Immature natural killer cell (primary cell): ENCODE results near the gene FGF12. TPM values are rescaled to one million over a fixed set of nuclear protein-coding genes. Genes with fewer than 3 reads are reported as not detected.

Experiments used
- DNase-seq, 3 donors: peaks; one replicate each; pipeline ENCODE4 v3.0.0; 2022; ENCODE audit warnings: mixed read lengths in 1 of 3
- H3K27ac Mint-ChIP-seq, 6 donors: one replicate each; pipeline ENCODE4 v1.8.0; 2020; ENCODE audit warnings: mixed read lengths in 6 of 6, mild to moderate bottlenecking in 5 of 6, inconsistent platforms in 4 of 6, moderate library complexity in 3 of 6
- H3K27me3 Mint-ChIP-seq, 3 donors: one replicate each; pipeline ENCODE4 v1.8.0; 2020 to 2021; ENCODE audit warnings: low read depth in 3 of 3, mild to moderate bottlenecking in 3 of 3, mixed read lengths in 3 of 3, moderate library complexity in 3 of 3, inconsistent platforms in 1 of 3
- H3K36me3 Mint-ChIP-seq, 3 donors: one replicate each; pipeline ENCODE4 v1.8.0; 2020; ENCODE audit warnings: mixed read lengths in 3 of 3, inconsistent platforms in 2 of 3, mild to moderate bottlenecking in 2 of 3
- H3K4me1 Mint-ChIP-seq, 2 donors: one replicate each; pipeline ENCODE4 v1.8.0; 2020; ENCODE audit warnings: inconsistent platforms in 2 of 2, mild to moderate bottlenecking in 2 of 2, mixed read lengths in 2 of 2, moderate library complexity in 1 of 2
- H3K4me3 Mint-ChIP-seq, 5 donors: one replicate each; pipeline ENCODE4 v1.8.0; 2020; ENCODE audit warnings: mild to moderate bottlenecking in 5 of 5, mixed read lengths in 5 of 5, inconsistent platforms in 3 of 5, moderate library complexity in 3 of 5
- H3K9me3 Mint-ChIP-seq, 6 donors: one replicate each; pipeline ENCODE4 v1.8.0; 2020; ENCODE audit warnings: mild to moderate bottlenecking in 6 of 6, mixed read lengths in 6 of 6, inconsistent platforms in 4 of 6, moderate library complexity in 3 of 6
- polyA plus RNA-seq, 3 donors: library from polyadenylated mRNA; unstranded; fragments of 300-500 nt; fragmentation: Illumina TruSeq; gene quantifications; one replicate each; pipeline ENCODE4 v1.2.3, GENCODE V29; 2021

The FGF12 gene
- polyA plus RNA-seq, 3 donors from 2014 or later: not detected

- no peaks in the 10 kb centered on the region for H3K36me3 Mint-ChIP-seq
- H3K27me3 Mint-ChIP-seq: peaks cover 0 to 2% (median 0%) of the 10 kb centered on the region in 3 donors
- peaks cover 0 to 26% (median 8%) of the 10 kb centered on the region in 6 donors for H3K9me3 Mint-ChIP-seq
- no peak overlapping the region for H3K4me3 Mint-ChIP-seq
- DNase-seq: no peak
- H3K27ac Mint-ChIP-seq: no peak overlapping the region
- H3K4me1 Mint-ChIP-seq: no peaks in the 10 kb centered on the region
These were observed 74.6 kb downstream of the FGF12 start for GRCh38 chr3:192652727-192653126.

- DNase-seq: no peak
- Mint-ChIP-seq H3K9me3 (peaks cover 0 to 22% (median 8%) of the 10 kb centered on the region in 6 donors), H3K4me1 (no peaks in the 10 kb centered on the region), H3K36me3 (no peaks in the 10 kb centered on the region), H3K27me3 (peaks cover 0 to 2% (median 0%) of the 10 kb centered on the region in 3 donors), H3K27ac (no peak overlapping the region), H3K4me3 (no peak overlapping the region)
These were observed 75.4 kb downstream of the FGF12 start for GRCh38 chr3:192651836-192652512.

DNA sequence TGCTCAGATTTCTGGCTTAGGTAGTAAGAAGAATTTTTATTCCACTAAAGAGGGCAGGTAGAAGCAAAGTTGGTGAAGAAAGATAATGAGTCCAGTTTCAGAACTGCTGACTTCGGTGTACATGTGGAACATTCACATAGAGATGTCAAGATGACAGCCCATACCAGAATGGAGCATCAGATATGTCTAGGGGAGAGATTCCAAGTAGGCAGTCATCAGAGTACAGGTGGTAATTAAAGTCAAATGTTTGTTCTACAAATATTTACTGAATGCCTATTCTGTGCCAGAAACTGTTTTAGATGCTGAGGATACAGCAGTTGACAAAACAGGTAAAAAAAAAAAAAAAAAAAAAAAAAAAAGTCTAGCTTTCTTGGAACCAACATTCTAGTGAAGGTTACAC lies 81.9 kb downstream of the FGF12 start:
- no peaks in the 10 kb centered on the region for H3K4me1 Mint-ChIP-seq
- no peak overlapping the region for H3K4me3 Mint-ChIP-seq
- no peak overlapping the region for H3K27ac Mint-ChIP-seq
- peaks cover 0 to 29% (median 5%) of the 10 kb centered on the region in 6 donors for H3K9me3 Mint-ChIP-seq
- no peak for DNase-seq
- H3K27me3 Mint-ChIP-seq: peaks cover 0 to 3% (median 0%) of the 10 kb centered on the region in 3 donors
- no peaks in the 10 kb centered on the region for H3K36me3 Mint-ChIP-seq

DNA sequence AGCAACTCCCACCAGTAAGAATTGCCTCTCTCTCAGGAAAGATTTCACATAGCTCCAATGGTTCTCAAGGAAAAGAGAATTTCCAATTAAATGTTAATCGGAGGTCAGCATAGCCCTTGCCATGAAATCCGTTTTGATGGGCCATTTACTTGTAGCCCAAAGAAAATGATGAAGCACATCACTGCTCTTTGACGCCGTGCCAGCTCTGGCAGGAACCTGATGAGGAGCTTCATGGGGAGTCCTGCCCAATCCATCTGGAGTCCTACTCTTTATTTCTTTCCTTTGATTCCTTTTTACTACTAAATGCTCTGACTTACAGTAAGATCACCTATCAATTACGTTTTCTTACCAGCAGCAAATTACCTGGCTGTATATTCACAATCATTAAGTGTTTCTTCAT lies 84.7 kb downstream of the FGF12 start:
- no peak overlapping the region for H3K4me3 Mint-ChIP-seq
- H3K9me3 Mint-ChIP-seq: peaks cover 0 to 21% (median 9%) of the 10 kb centered on the region in 6 donors
- no peak for DNase-seq
- H3K27ac Mint-ChIP-seq: no peak overlapping the region
- no peaks in the 10 kb centered on the region for H3K36me3 Mint-ChIP-seq
- H3K4me1 Mint-ChIP-seq: no peaks in the 10 kb centered on the region
- peaks cover 0 to 4% (median 0%) of the 10 kb centered on the region in 3 donors for H3K27me3 Mint-ChIP-seq

DNA sequence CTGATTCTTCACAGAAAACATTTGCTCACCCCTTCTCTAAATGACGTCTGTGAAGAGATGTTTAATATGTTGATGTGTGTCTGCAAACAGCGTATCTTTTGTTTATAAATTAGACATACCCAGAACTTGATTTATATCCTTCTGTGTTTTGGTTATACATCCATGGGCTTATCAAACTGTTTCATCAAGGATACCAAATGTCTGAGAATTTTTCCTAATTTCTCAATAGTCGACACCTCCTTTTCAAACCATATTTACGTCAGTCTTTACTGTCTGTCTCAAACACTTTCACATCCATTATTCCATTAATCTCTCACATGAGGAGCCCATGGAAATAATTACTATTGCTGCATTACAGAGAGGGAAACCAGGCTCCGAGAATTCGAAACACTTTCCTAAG lies 85.4 kb downstream of the FGF12 start:
- no peak for DNase-seq
- Mint-ChIP-seq H3K4me3 (no peak overlapping the region), H3K9me3 (peaks cover 0 to 21% (median 9%) of the 10 kb centered on the region in 6 donors), H3K4me1 (no peaks in the 10 kb centered on the region), H3K27ac (no peak overlapping the region), H3K27me3 (peaks cover 0 to 4% (median 0%) of the 10 kb centered on the region in 3 donors), H3K36me3 (no peaks in the 10 kb centered on the region)

GRCh38 chr3:192639987-192640386 lies 87.4 kb downstream of the FGF12 start:
- Mint-ChIP-seq H3K4me1 (no peaks in the 10 kb centered on the region), H3K36me3 (no peaks in the 10 kb centered on the region), H3K9me3 (peaks cover 0 to 17% (median 6%) of the 10 kb centered on the region in 6 donors), H3K27me3 (peaks cover 0 to 4% (median 0%) of the 10 kb centered on the region in 3 donors), H3K4me3 (no peak overlapping the region), H3K27ac (no peak overlapping the region)
- DNase-seq: no peak

DNA sequence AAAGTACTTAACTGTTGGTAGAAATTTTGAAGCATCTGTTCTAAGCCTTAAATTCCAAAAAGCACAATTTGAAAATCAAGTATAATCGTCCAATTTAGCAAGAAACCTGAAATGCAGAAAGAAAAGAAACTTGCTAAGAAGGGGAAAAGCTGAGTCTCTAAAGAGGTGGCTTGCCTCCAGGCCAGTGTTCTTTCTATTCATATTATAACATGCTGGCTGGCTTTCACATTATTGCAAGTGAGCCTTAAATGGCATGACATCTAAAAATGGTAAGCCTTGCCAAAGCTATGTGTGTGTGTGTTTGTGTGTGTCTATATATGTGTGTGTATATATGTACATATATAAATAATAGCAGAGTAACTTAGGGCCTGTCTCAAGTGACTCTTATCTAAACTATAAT lies 89.5 kb downstream of the FGF12 start:
- Mint-ChIP-seq H3K4me3 (no peak overlapping the region), H3K36me3 (no peaks in the 10 kb centered on the region), H3K27me3 (peaks cover 0 to 2% (median 0%) of the 10 kb centered on the region in 3 donors)

GRCh38 chr3:192636517-192637444 lies 90.6 kb downstream of the FGF12 start:
- Mint-ChIP-seq H3K36me3 (no peaks in the 10 kb centered on the region), H3K27me3 (peaks cover 0 to 2% (median 0%) of the 10 kb centered on the region in 3 donors), H3K4me1 (no peaks in the 10 kb centered on the region), H3K27ac (no peak overlapping the region), H3K9me3 (peaks cover 0 to 12% (median 6%) of the 10 kb centered on the region in 6 donors), H3K4me3 (no peak overlapping the region)
- DNase-seq: no peak

More for the DNA sequence above, 89.5 kb downstream of the FGF12 start:
- no peaks in the 10 kb centered on the region for H3K4me1 Mint-ChIP-seq
- peaks cover 0 to 11% (median 7%) of the 10 kb centered on the region in 6 donors for H3K9me3 Mint-ChIP-seq
- H3K27ac Mint-ChIP-seq: no peak overlapping the region
- DNase-seq: no peak

DNA sequence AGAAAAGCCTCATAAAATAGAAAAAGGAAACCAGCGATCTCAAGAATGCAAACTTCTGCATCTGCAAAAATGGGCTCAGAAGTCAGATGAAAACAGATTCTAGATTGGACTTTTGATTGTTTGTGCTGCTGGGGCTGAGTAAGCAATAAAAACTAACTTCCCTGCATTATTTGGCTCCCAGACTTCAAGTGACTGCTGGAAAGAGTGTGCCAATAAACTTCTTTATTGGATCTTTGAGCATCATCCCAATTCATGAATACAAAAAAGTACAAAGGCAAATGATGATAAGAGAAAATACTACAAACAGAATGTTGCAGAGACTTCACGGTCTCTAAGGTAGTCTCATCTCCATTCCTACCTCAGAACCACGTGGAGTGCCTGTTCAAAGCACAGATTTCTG lies 97.9 kb downstream of the FGF12 start:
- H3K4me3 Mint-ChIP-seq: no peak overlapping the region
- H3K36me3 Mint-ChIP-seq: no peaks in the 10 kb centered on the region
- H3K9me3 Mint-ChIP-seq: peaks cover 0 to 13% (median 3%) of the 10 kb centered on the region in 6 donors
- H3K4me1 Mint-ChIP-seq: no peaks in the 10 kb centered on the region
- no peak overlapping the region for H3K27ac Mint-ChIP-seq
- DNase-seq: no peak
- H3K27me3 Mint-ChIP-seq: peaks cover 0 to 2% (median 1%) of the 10 kb centered on the region in 3 donors

GRCh38 chr3:192621909-192622308 lies 105.4 kb downstream of the FGF12 start:
- Mint-ChIP-seq H3K27ac (no peak overlapping the region), H3K4me3 (no peak overlapping the region), H3K9me3 (peaks cover 3 to 11% (median 5%) of the 10 kb centered on the region in 6 donors), H3K4me1 (no peaks in the 10 kb centered on the region), H3K27me3 (peaks cover 0 to 2% (median 0%) of the 10 kb centered on the region in 3 donors), H3K36me3 (no peaks in the 10 kb centered on the region)
- no peak for DNase-seq

DNA sequence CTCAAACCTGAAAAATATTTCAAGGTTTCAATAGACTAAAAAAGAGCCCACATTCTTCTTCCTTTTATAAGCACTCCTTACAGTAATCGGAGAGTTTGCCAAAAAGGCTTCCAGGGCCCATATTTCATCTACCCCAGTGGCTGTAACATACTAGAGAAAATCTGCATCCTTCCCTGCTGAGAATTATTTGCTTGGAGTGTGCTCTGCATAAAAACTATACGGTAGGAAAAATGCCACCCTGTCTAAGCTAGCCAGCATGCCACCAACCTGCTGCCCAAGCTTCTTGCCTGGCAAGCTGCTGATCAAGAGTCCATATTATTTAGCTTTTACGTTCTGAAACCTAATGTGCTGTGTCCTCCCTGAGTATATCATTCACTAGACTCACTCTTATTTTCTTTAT lies 107.1 kb downstream of the FGF12 start:
- Mint-ChIP-seq H3K27ac (no peak overlapping the region), H3K4me1 (no peaks in the 10 kb centered on the region), H3K9me3 (peaks cover 2 to 14% (median 7%) of the 10 kb centered on the region in 6 donors), H3K27me3 (peaks cover 0 to 4% (median 0%) of the 10 kb centered on the region in 3 donors), H3K36me3 (no peaks in the 10 kb centered on the region), H3K4me3 (no peak overlapping the region)
- no peak for DNase-seq

DNA sequence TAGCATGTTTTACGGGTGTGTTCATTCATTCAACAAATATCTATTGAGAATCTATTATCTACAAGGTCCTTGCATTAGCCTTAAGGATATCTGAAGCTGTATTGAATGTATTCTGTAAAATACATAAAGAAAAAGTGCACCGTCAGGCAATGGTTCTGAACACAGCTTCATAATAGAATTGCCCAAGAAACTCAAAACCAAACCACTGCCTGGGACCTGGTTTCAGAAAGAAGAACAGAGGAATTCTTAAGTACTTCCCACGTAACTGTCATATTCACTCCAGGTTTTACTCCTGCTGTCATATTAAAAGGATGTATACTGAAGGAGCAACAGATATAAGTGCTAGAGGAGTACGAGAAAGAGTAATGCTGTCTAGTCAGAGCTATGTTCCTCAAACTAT lies 115.9 kb downstream of the FGF12 start:
- Mint-ChIP-seq H3K27ac (no peak overlapping the region), H3K27me3 (peaks cover 0 to 4% (median 1%) of the 10 kb centered on the region in 3 donors), H3K4me3 (no peak overlapping the region), H3K4me1 (no peaks in the 10 kb centered on the region), H3K9me3 (peaks cover 0 to 12% (median 5%) of the 10 kb centered on the region in 6 donors), H3K36me3 (no peaks in the 10 kb centered on the region)
- DNase-seq: no peak

GRCh38 chr3:192608726-192609600 lies 118.4 kb downstream of the FGF12 start:
- H3K4me3 Mint-ChIP-seq: no peak overlapping the region
- H3K27me3 Mint-ChIP-seq: peaks cover 0 to 3% (median 1%) of the 10 kb centered on the region in 3 donors
- no peaks in the 10 kb centered on the region for H3K36me3 Mint-ChIP-seq
- H3K4me1 Mint-ChIP-seq: no peaks in the 10 kb centered on the region
- no peak overlapping the region for H3K27ac Mint-ChIP-seq
- peaks cover 0 to 21% (median 3%) of the 10 kb centered on the region in 6 donors for H3K9me3 Mint-ChIP-seq
- DNase-seq: no peak
